T-helper 2 cell treated with Interferon-gamma antibody and Interleukin-4, amounts not matched to agents 5 μg/mL and 100 μg/mL, for 36 hours (primary cell): ENCODE measurements around the gene AKR1B1.

Source experiments
- DNase-seq: peaks from one replicate; pipeline ENCODE4 v3.0.0; 2021; ENCODE audit warnings: low spot score
- H3K27ac Mint-ChIP-seq: one replicate; pipeline ENCODE4 v1.8.0; 2021; ENCODE audit warnings: mild to moderate bottlenecking, mixed read lengths
- H3K27me3 Mint-ChIP-seq: one replicate; pipeline ENCODE4 v1.8.0; 2021; ENCODE audit warnings: low read depth, mixed read lengths
- H3K36me3 Mint-ChIP-seq: one replicate; pipeline ENCODE4 v1.8.0; 2021; ENCODE audit warnings: low read depth, mixed read lengths
- H3K4me1 Mint-ChIP-seq: one replicate; pipeline ENCODE4 v1.8.0; 2021; ENCODE audit warnings: low read depth, mixed read lengths
- H3K4me3 Mint-ChIP-seq: one replicate; pipeline ENCODE4 v1.8.0; 2022; ENCODE audit warnings: mild to moderate bottlenecking, moderate library complexity, mixed read lengths
- H3K9me3 Mint-ChIP-seq: one replicate; pipeline ENCODE4 v1.8.0; 2021; ENCODE audit warnings: mixed read lengths

The AKR1B1 gene

DNA sequence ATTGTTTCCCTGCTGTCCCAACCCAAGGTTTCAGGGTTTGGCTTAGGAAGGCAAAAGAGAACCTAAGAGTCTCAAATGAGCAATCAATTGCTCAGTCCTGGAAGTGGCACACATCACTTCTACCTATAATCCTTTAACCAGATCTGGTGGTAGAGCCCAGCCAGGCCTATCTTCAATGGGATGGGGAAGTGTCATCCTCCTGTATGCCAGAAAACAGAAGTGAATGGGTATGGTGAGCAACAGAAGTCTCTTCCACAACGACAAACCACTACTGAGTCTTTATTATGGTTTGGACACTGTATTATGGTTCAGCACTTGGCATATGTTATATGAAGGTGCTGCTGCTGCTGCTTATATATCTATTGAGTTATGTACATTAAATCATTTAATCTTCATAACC is 3.0 kb upstream of the AKR1B1 start:
- H3K9me3 Mint-ChIP-seq: peaks cover 22% of the 10 kb centered on the region
- peaks cover 8% of the 10 kb centered on the region for H3K36me3 Mint-ChIP-seq

DNA sequence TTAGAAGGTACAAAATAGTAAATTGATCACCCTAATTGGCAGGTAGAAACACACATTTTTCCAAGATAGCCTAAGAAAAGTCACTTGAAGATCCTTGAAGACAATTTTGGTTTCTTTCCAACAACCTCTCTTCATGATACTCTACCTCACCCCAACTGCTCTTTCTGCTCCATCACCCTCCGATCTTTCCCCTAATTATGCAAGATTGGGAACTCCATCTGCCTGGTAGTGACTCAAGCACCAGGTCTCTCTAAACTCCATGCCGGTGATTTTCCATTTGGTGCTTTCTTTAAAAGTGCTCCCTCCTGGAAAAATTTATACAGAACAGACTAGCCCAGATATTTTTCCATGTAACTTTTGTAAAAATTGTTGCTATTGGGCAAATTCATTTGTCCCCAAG is 1.1 kb upstream of the AKR1B1 start:
- Mint-ChIP-seq H3K27ac (no peak overlapping the region), H3K36me3 (peaks cover 16% of the 10 kb centered on the region), H3K4me3 (peak overlapping the region; percentile 85), H3K27me3 (peaks cover 2% of the 10 kb centered on the region), H3K4me1 (peaks cover 29% of the 10 kb centered on the region), H3K9me3 (peaks cover 9% of the 10 kb centered on the region)
- DNase-seq: no peak

More for the DNA sequence above, 3.0 kb upstream of the AKR1B1 start:
- no peak for DNase-seq
- peaks cover 6% of the 10 kb centered on the region for H3K27me3 Mint-ChIP-seq
- H3K4me1 Mint-ChIP-seq: peaks cover 23% of the 10 kb centered on the region
- no peak overlapping the region for H3K27ac Mint-ChIP-seq
- H3K4me3 Mint-ChIP-seq: no peak overlapping the region

DNA sequence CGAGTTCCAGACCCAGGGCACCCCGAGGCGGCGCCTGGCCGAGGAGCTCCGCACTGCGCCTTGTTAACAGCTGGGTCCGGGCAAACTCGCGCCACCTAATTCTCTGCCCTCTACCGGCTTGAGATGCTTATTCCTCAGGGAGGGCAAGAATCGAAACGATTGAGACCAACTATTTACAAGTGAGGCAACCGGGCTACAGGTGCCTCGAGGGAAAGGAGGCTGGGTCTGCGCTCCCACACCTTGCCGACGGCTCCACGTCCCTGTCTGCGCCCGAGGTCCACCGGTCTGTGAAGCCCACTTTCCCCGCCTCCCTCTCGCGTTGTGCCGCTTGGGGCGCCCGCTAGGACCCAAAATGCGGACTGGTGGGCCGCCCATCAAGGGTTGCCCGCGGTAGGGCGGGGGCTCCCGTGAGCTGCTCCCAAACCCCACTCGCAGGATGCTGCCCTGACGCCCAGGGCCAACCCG is 527 bp downstream of the AKR1B1 start:
- no peaks in the 10 kb centered on the region for H3K27me3 Mint-ChIP-seq
- H3K27ac Mint-ChIP-seq: peak overlapping the region; percentile 63
- peak; percentile 46 for DNase-seq
- H3K9me3 Mint-ChIP-seq: no peaks in the 10 kb centered on the region
- H3K4me1 Mint-ChIP-seq: peaks cover 45% of the 10 kb centered on the region
- H3K36me3 Mint-ChIP-seq: peaks cover 15% of the 10 kb centered on the region
- peak overlapping the region; percentile 85 for H3K4me3 Mint-ChIP-seq

DNA sequence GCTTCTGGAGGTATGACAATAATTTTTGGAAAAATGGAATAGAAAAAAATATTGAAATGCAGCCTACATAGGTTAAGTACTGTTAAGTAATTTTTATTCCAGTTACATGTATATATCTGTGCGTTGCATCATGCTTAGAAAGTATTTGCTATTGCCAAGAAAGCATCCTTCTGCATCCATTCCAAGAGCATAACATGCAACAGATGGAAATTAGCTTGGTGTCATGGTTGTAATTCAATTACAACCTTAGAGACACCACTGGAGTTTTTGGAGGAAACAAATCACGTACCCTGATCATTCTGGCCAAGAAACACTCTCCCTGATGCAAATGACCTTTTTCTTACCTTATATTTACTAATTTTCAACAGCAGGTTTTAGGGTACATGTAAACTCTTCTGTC is 1.7 kb downstream of the AKR1B1 start:
- H3K4me3 Mint-ChIP-seq: peak overlapping the region; percentile 85
- peaks cover 45% of the 10 kb centered on the region for H3K4me1 Mint-ChIP-seq
- peaks cover 17% of the 10 kb centered on the region for H3K36me3 Mint-ChIP-seq
- no peaks in the 10 kb centered on the region for H3K27me3 Mint-ChIP-seq
- no peaks in the 10 kb centered on the region for H3K9me3 Mint-ChIP-seq
- peak overlapping the region; percentile 50 for H3K27ac Mint-ChIP-seq
- no peak for DNase-seq

DNA sequence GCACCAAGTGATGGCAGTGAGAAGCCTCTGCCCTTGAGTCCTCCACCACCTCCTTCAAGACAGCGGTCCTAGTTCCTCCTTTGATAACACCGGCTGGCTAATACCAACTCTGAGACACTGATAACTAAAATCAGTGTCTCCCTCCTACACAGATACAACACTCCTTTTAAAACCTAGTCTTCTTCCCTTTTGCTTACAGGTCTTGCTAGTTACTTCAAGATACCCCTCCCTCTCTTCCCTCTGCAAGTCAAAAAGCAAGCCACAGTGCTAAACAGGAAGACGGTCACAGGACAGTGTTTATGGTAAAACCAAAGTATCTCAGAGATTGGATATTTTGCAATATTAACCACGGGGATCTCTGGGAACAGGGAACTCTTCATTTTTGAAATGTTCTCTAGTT is 4.6 kb downstream of the AKR1B1 start:
- Mint-ChIP-seq H3K4me1 (peaks cover 36% of the 10 kb centered on the region), H3K36me3 (peaks cover 21% of the 10 kb centered on the region), H3K27me3 (no peaks in the 10 kb centered on the region), H3K4me3 (peak overlapping the region; percentile 70), H3K27ac (peak overlapping the region; percentile 72), H3K9me3 (no peaks in the 10 kb centered on the region)
- DNase-seq: no peak

DNA sequence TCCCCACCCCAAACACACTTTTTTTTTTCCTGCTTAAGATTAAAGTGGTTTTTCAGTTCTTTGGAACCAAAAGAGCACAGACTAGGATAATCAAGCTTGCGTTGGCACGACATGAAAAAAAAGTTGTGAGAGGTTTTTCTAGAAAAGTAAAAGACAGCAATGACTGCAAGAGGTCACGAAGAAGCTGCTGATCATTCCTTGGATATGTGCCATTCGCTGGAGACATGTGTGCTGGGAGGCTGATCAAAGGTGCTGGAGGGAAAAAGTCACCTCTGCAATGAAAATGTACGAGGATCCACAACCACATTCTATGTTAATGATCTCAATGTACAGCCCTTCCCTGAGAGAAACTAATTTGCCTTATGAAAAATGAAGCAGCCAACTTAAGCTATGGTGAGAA is 5.4 kb downstream of the AKR1B1 start:
- DNase-seq: no peak
- Mint-ChIP-seq H3K27ac (no peak overlapping the region), H3K4me1 (peaks cover 33% of the 10 kb centered on the region), H3K4me3 (no peak overlapping the region), H3K36me3 (peaks cover 26% of the 10 kb centered on the region), H3K9me3 (no peaks in the 10 kb centered on the region), H3K27me3 (no peaks in the 10 kb centered on the region)

DNA sequence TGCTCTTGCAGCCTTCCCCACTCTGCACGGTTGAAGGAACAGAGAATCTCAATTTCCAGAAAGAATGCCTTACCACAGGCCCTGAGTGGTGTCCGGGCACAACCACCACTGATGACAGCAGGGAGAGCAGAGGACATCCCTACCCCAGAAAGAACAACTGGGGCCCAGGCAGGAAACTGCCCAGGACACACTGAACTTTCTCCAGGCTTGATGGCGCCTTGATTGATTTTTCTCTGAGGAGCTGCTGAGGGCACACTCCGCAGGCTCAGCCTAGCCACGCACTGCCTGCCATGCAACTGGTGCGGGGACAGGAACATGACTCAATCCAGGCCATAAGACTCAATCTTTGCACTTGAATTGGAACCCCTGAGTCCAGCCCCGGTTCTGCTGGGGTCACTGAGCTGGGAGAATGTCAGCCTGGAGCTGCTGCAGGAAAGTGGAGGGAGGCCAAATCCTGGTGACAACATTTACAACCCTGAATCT is 5.9 kb downstream of the AKR1B1 start:
- Mint-ChIP-seq H3K27ac (no peak overlapping the region), H3K4me3 (no peak overlapping the region), H3K4me1 (peaks cover 31% of the 10 kb centered on the region), H3K9me3 (no peaks in the 10 kb centered on the region), H3K27me3 (no peaks in the 10 kb centered on the region), H3K36me3 (peaks cover 26% of the 10 kb centered on the region)
- DNase-seq: no peak

DNA sequence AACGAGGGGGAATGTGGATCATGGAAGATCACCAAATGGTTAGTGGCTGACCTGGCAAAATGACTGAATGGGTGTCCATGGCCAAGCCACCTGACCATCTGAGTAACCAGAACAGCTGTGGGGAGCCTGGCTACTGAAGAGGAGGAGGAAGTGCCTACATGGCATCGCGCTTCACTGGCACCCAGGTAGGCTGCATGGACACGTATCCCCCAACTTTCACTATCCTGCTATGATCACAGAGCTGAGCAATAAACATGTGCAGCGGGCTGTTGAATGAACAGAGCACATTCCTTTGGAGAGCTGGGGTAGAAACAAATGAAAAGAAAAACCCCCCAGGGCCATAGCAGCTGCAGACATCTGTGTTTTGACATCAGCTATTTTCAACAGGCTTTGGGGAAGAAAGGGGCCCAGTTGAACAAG is 6.5 kb downstream of the AKR1B1 start:
- H3K27me3 Mint-ChIP-seq: no peaks in the 10 kb centered on the region
- H3K27ac Mint-ChIP-seq: no peak overlapping the region
- no peak overlapping the region for H3K4me3 Mint-ChIP-seq
- H3K9me3 Mint-ChIP-seq: no peaks in the 10 kb centered on the region
- DNase-seq: no peak
- H3K36me3 Mint-ChIP-seq: peaks cover 28% of the 10 kb centered on the region
- peaks cover 25% of the 10 kb centered on the region for H3K4me1 Mint-ChIP-seq

DNA sequence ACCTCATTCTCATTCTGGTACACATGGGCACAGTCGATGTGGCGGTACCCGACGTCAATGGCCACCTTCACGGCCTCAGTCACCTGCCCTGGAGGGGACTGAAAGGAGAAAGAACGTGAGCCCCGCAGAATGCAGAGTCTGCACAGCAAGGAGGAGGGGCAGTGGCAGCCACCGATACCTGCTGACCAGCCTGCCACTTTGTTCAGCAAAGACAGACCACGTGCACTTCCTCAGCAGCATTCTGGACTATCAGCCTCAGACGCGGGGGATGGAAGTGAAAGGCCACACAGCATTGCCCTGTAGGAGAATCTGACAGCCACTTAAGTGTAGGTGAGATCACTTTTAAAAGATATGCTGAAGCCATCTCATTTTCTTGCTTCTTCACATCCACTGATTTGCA is 7.2 kb downstream of the AKR1B1 start:
- Mint-ChIP-seq H3K9me3 (no peaks in the 10 kb centered on the region), H3K36me3 (peaks cover 29% of the 10 kb centered on the region), H3K4me3 (no peak overlapping the region), H3K4me1 (peaks cover 22% of the 10 kb centered on the region), H3K27ac (no peak overlapping the region), H3K27me3 (no peaks in the 10 kb centered on the region)
- no peak for DNase-seq

DNA sequence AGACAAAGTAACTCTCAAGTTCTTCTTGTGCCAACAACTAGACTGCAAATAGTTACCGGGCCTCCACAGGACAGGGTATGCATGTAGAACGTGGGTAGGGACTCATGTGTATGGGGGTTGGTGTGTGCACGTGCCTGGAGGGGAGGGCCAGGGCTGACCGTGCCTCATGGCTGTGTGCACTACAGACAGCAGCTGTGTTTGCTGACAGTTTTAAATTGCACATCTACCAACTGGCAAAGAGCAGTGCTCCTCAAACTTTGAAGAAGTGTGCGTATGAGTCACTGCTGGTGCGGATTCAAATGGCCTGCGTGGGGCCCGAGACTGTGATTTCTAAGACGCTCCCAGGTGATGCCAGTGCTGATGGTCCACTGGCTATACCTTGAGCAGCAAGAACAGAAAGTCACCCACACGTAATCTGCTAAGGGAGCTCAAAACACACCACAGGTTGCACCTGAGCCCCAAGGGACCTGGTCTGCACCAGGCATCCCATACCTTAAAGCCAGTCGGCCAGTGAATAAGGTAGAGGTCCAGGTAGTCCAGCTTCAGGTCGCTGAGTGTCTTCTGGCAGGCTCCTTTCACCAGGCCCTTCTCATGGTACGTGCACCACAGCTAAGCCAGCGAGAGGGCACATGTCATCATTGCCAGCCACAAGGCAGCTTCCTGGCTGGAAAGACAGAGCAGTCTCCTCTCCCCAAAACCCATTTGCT is 8.5 kb downstream of the AKR1B1 start:
- Mint-ChIP-seq H3K9me3 (no peaks in the 10 kb centered on the region), H3K36me3 (peaks cover 27% of the 10 kb centered on the region), H3K4me1 (peaks cover 18% of the 10 kb centered on the region), H3K27me3 (no peaks in the 10 kb centered on the region), H3K27ac (no peak overlapping the region), H3K4me3 (no peak overlapping the region)
- DNase-seq: no peak

DNA sequence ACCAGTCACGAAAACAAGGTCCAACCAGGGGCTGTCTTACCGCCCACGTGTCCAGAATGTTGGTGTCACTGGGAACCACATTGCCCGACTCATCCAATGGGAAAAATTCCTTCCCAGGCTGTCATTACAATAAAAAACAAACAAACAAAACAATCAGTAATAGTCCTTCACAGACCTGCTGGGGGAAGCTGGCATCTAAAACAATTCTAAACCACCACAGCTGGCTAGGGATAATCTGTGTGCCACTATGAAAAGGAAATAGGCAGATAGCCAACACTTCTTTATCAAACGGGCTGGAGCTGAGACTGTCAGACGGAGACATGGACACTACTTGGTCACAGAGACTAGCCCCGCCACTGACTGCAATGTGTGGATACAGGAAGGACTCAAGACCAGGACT is 9.2 kb downstream of the AKR1B1 start:
- H3K9me3 Mint-ChIP-seq: no peaks in the 10 kb centered on the region
- peaks cover 29% of the 10 kb centered on the region for H3K36me3 Mint-ChIP-seq
- H3K27ac Mint-ChIP-seq: no peak overlapping the region
- peaks cover 13% of the 10 kb centered on the region for H3K4me1 Mint-ChIP-seq
- no peak for DNase-seq
- H3K27me3 Mint-ChIP-seq: no peaks in the 10 kb centered on the region
- H3K4me3 Mint-ChIP-seq: no peak overlapping the region

DNA sequence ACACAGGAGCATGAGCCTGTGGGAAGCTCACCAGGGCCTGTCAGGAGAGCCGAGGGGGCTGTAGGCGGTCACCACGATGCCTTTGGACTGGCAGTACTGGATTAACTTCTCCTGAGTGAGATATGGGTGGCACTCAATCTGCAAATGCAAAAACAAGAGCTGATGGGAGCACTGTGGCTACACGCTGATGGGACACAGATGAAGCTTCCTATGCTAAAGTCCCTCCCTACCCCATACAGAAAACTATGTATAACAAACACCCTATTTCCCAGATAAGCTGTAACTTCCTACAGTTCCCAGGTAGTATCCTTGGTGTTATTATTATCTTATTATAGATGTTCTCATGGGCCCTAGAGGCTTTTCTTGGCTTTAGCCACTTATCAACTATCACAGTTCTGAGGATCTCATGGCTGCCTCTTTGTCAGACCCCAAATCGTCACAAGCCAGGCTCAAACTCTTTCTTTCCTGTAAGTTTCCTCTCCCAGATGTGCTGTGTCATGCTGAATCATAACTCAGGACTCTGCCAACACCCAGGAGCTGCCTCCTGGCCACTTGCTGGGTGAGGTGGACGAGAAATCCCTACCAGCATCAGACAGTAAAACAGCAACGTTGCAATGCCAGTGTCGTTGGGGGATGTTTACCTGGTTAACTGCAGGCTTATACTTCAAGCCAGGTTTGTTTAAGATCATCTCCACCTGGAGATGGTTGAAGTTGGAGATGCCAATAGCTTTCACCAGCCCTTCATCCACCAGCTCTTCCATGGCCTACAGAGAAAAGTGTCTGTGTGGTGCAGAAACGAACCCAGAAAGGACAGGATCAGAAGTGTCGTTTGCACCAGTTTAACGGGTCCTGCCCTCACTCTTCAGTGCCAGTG is 10.3 kb downstream of the AKR1B1 start:
- H3K9me3 Mint-ChIP-seq: no peaks in the 10 kb centered on the region
- H3K27ac Mint-ChIP-seq: no peak overlapping the region
- no peak overlapping the region for H3K4me3 Mint-ChIP-seq
- no peaks in the 10 kb centered on the region for H3K27me3 Mint-ChIP-seq
- DNase-seq: no peak
- peaks cover 33% of the 10 kb centered on the region for H3K36me3 Mint-ChIP-seq
- peaks cover 2% of the 10 kb centered on the region for H3K4me1 Mint-ChIP-seq

DNA sequence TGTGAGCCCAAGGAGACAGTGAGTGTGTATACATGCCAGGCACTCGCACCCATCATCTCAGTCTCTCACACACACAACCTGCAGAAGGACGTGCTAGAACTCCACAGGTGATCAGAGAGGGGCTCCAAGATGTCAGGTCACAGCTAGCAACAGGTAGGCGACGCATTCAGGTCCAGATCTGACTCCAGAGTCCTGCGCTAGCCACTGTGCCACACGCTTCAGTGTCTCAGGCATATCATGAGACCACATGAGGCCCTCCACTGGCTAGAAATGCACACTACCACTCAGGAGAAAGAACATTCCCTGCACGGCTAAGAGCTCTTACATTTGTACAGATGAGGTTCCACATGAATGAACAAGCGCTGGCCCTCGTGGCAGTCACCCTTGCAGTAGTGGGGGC is 11.5 kb downstream of the AKR1B1 start:
- H3K4me3 Mint-ChIP-seq: no peak overlapping the region
- H3K4me1 Mint-ChIP-seq: no peaks in the 10 kb centered on the region
- no peak overlapping the region for H3K27ac Mint-ChIP-seq
- H3K27me3 Mint-ChIP-seq: no peaks in the 10 kb centered on the region
- no peak for DNase-seq
- H3K36me3 Mint-ChIP-seq: peaks cover 39% of the 10 kb centered on the region
- H3K9me3 Mint-ChIP-seq: no peaks in the 10 kb centered on the region

DNA sequence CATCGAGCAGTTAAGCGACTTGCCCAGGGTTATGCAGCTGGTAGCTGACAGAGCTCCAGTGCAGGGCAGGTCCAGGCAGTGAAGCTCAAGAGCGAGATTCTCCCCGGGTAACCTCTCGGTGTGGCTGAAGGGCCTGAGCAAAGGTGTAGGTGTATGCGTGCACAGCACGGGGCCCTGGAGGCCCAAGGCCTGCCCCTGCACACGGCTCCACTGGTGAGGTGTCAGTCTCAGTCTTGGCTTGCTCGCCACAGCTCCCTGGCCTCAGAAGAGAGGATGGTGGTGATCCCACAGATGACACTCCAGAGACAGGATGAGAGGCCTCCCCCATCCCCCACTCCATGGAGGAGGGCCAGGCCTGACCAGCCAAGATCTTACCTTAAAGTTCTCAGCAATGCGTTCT is 12.0 kb downstream of the AKR1B1 start:
- Mint-ChIP-seq H3K27ac (no peak overlapping the region), H3K4me1 (no peaks in the 10 kb centered on the region), H3K27me3 (no peaks in the 10 kb centered on the region), H3K36me3 (peaks cover 38% of the 10 kb centered on the region), H3K4me3 (no peak overlapping the region), H3K9me3 (no peaks in the 10 kb centered on the region)
- DNase-seq: no peak
